RWPE2 (cell line): Measurements from ENCODE around the gene GLG1.
"Not testable (repeated sequence)": the region's sequence is repeated elsewhere in the genome, so short reads cannot be mapped to it uniquely, and the experiment has no call there.

Source experiments
- ATAC-seq: fragments of 200-7000 bp; cut with Tn5 transposase; 3 replicates; pipeline ENCODE4 v1.9.1; 2021; ENCODE audit warnings: low read depth
- DNase-seq: peaks from one replicate; pipeline ENCODE4 v3.0.0-alpha.2; 2020; ENCODE audit warnings: low spot score
- H3K27ac ChIP-seq: fragments of 450-650 bp; 2 replicates; pipeline ENCODE4 v1.5.1; 2017; ENCODE audit warnings: mild to moderate bottlenecking; ENCODE audit not compliant: poor library complexity, severe bottlenecking
- H3K27me3 ChIP-seq: fragments of 250-450 bp; sonication (Bioruptor Pico); 2 replicates; pipeline ENCODE4 v1.5.1; 2021; ENCODE audit warnings: mild to moderate bottlenecking, moderate library complexity; ENCODE audit not compliant: insufficient read depth, poor library complexity, severe bottlenecking
- H3K36me3 ChIP-seq: fragments of 250-450 bp; sonication (Bioruptor Pico); 2 replicates; pipeline ENCODE4 v1.5.1; 2020; ENCODE audit warnings: low read depth, mild to moderate bottlenecking, moderate library complexity
- H3K4me1 ChIP-seq: fragments of 250-450 bp; sonication (Bioruptor Pico); 2 replicates; pipeline ENCODE4 v1.5.1; 2021; ENCODE audit warnings: mild to moderate bottlenecking, moderate library complexity; ENCODE audit not compliant: insufficient read depth, poor library complexity, severe bottlenecking
- H3K4me3 ChIP-seq: fragments of 250-450 bp; sonication (Bioruptor Pico); 2 replicates; pipeline ENCODE4 v1.5.1; 2021; ENCODE audit warnings: mild to moderate bottlenecking, moderate library complexity; ENCODE audit not compliant: severe bottlenecking
- H3K9me3 ChIP-seq: fragments of 250-450 bp; sonication (Bioruptor Pico); 2 replicates; pipeline ENCODE4 v1.5.1; 2021; ENCODE audit warnings: mild to moderate bottlenecking, moderate library complexity; ENCODE audit not compliant: severe bottlenecking
- TF ChIP-seq, protein P1 (sequence below): fragments of 450-650 bp; IDR thresholded peaks from one replicate; pipeline ENCODE4 v1.5.1; 2017; ENCODE audit warnings: mild to moderate bottlenecking, moderate library complexity; ENCODE audit not compliant: poor library complexity, severe bottlenecking

The GLG1 gene

DNA sequence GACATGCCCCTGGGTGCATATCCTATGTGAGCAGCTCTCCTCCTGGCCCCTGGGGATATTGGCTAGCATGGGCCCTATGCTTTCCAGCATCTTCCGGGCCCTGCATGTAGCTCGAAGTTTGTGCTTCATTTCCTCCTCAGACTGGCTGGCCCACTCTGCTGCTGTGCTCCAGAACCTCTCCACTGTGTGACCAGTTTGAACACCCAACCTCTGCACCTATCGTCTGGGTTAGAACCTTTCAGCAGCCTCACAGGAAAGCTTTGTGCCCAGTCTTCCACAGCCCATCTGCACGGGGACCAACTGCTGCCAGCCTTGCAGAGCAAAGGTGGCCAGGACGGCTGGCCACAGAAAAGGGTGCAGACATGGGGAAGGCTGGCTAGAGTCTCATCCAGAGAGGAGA lies 175.4 kb downstream of the GLG1 start:
- Histone ChIP-seq H3K27me3 (no peaks in the 10 kb centered on the region), H3K36me3 (no peaks in the 10 kb centered on the region), H3K4me3 (no peak overlapping the region), H3K27ac (no peak overlapping the region), H3K9me3 (no peaks in the 10 kb centered on the region), H3K4me1 (no peaks in the 10 kb centered on the region)
- DNase-seq (no peak), ATAC-seq (no peak)
- TF ChIP-seq, protein P1, sequence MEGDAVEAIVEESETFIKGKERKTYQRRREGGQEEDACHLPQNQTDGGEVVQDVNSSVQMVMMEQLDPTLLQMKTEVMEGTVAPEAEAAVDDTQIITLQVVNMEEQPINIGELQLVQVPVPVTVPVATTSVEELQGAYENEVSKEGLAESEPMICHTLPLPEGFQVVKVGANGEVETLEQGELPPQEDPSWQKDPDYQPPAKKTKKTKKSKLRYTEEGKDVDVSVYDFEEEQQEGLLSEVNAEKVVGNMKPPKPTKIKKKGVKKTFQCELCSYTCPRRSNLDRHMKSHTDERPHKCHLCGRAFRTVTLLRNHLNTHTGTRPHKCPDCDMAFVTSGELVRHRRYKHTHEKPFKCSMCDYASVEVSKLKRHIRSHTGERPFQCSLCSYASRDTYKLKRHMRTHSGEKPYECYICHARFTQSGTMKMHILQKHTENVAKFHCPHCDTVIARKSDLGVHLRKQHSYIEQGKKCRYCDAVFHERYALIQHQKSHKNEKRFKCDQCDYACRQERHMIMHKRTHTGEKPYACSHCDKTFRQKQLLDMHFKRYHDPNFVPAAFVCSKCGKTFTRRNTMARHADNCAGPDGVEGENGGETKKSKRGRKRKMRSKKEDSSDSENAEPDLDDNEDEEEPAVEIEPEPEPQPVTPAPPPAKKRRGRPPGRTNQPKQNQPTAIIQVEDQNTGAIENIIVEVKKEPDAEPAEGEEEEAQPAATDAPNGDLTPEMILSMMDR: no peak

DNA sequence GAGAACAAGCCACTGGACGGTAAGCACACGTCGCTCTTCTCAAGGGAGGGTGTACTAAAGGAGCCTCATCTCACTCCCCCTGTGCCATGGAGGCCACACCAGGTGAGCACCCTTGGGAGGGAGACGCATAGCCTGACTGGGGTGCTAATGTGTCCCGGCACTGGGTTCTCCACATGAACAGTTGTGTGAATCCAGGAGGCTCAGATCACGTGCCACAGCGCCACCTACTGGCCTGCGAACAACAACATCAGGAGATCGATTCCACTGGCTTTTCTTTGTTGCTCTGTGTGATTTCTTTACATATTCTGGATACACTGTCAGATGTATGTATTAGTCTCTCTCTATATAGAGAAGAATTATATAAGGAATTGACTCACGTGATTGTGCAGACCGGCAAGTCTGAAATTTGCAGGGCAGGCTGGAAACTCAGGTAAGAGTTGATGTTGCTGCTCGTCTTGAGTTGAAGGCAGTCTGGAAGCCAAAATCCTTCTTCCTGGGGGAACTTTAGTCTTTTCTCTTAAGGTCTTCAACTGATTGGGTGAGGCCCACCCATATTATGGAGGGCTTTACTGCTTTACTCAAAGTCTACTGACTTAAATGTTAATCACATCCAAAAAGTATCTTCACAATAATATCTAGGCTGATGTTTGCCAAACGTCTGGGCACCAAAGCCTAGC lies 176.7 kb downstream of the GLG1 start:
- H3K27ac ChIP-seq, H3K4me3 ChIP-seq, DNase-seq, H3K4me1 ChIP-seq, H3K36me3 ChIP-seq, H3K27me3 ChIP-seq, H3K9me3 ChIP-seq: not testable (repeated sequence)
- ATAC-seq: peak; percentile 83
- TF ChIP-seq, protein P1: peak; percentile 94

DNA sequence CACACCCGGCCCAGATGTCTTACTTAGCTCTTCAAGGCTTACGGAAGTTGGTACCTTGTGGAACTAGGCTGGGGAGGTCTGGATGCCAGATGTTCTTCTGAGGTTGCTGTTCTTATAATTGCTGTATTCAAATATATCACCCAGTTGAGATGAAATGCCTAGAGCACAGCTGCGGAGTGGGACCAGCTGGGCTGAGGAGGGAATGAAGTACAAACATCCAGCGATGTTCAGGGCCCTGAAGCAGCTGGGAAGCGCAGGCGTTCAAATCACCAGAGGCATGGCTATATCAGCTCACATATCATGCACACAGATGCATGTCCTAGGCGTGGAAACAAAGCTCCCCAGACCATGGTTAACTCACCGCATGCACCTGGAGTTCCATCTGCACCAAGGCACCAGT lies 178.4 kb downstream of the GLG1 start:
- H3K36me3 ChIP-seq, DNase-seq, H3K27ac ChIP-seq, H3K4me1 ChIP-seq, H3K27me3 ChIP-seq, H3K4me3 ChIP-seq, H3K9me3 ChIP-seq, ATAC-seq: not testable (repeated sequence)

DNA sequence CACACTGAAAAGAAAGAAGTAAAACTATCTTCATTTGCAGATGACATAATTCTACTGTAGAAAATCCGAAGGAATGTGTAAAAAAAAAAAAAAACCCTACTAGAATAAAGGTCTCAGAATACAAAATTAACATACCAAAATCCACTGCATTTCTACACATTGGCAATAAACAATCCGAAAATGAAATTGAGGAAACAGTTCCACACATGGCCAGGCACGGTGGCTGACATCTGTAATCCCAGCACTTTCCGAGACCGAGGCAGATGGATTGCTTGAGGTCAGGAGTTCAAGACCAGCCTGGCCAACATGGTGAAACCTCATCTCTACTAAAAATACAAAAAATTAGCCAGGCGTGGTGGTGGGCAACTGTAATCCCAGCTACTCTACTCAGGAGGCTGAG lies 181.2 kb downstream of the GLG1 start:
- not testable (repeated sequence) for H3K36me3 ChIP-seq, H3K9me3 ChIP-seq, H3K27me3 ChIP-seq, DNase-seq, H3K4me3 ChIP-seq, H3K4me1 ChIP-seq, ATAC-seq, H3K27ac ChIP-seq

DNA sequence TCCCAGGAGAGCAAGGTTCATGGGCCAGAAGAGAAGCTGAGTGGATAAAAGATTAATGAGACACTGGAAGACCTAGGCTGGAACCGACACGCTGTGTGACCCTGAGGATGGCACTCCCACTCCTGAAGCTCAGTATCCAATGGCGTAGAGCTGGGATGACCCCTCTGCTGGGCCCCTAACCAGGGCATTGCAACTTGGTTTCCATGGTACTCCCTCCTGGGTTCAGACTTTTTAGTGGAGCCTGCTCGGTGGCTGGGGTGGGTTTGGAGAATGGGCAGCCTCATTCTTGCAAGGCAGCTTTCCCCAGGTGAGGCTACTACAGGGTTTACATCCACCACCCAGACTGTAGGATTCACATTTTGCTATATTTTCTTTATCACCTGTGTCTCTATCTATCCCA lies 183.2 kb downstream of the GLG1 start:
- H3K9me3 ChIP-seq, H3K27ac ChIP-seq, H3K27me3 ChIP-seq, H3K4me3 ChIP-seq, ATAC-seq, H3K36me3 ChIP-seq, H3K4me1 ChIP-seq, DNase-seq: not testable (repeated sequence)

DNA sequence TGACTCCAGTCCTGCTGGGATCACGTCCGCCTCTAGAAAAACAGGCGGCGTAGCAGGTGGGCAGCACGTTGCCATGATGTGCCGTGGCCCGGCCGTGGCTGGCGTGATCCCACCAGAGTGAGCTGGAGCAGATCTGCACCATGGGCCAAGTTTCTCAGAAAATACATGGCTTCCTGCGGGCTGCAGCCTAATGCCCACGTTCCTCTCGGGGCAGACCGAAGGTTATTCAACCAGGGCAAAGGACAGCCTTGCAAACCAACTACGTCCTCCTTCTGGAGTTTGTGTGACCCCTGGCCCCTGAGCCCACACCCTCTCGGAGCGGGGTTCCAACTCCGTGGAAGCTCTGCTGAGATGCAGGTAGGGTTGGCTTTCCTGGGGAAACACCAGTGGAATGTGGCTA lies 184.8 kb downstream of the GLG1 start:
- not testable (repeated sequence) for DNase-seq, H3K4me3 ChIP-seq, H3K9me3 ChIP-seq, H3K4me1 ChIP-seq, ATAC-seq, H3K27ac ChIP-seq, H3K27me3 ChIP-seq, H3K36me3 ChIP-seq

DNA sequence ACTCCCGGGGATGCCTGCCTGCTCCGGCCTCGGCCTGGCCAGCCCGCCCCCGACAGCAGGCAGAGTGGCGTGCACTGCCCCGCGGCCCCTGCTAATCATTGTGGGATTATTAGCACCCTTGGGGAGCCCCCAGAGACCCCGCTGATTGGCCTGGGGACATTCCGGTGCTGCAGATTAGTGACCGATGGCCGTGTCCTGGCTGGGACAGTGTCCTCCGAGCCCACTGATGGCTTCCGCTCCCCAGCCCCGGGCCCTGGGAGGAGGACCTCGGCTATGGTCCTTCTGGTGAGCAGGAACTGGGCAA lies 185.5 kb downstream of the GLG1 start:
- H3K36me3 ChIP-seq, H3K27ac ChIP-seq, DNase-seq, H3K4me3 ChIP-seq, ATAC-seq, H3K4me1 ChIP-seq, H3K27me3 ChIP-seq, H3K9me3 ChIP-seq: not testable (repeated sequence)

DNA sequence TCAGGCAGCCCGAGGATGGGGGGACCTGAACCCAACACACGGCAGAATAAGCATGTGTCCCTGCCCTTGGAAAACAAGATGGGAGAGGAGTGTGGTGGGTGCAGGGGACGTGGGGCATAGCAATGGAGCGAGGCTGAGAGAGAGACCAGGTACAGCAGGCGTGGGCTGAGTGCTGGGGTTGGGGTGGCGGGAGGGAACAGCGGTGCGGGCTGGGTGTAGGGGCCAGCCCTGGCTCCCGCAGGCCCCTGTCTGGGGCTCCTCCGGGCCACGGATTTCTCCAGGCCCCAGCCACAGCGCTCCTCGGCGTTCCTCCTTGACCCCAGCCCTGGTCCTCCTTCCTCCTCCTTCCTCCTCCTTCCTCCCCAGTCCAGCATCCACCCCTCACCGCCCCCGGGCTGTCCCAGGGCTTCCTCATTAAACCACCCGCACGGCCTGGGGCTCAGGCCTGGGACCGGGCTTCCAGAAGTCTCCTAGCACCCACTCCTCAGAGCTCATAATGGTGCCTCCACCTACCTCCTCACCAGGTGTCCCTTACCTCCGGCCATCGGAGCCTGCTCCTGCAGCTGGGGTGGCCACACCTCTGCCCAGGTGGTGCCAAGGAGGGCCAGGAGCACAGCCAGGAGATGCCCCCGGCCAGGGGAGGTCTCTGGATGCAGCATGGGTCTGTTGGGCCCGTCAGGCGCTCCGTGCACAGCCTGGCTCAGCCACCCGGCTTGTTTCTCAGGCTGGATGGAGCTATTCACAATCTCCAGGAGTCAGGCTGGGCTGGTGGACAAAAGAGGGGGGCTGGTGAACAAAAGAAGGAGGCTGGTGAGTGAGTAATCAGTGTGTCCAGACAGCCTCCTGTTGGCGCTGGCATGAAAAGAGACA lies 186.1 kb downstream of the GLG1 start, which contains the start of gene CLEC18B:
TSS of gene CLEC18B (minus strand) at position 867 of the 870 bp plus-strand sequence. CDS start at position 659, 208 bp downstream.
- H3K27me3 ChIP-seq, H3K27ac ChIP-seq, H3K4me3 ChIP-seq, DNase-seq, H3K9me3 ChIP-seq, H3K4me1 ChIP-seq, H3K36me3 ChIP-seq: not testable (repeated sequence)
- ATAC-seq: peak; percentile 65

DNA sequence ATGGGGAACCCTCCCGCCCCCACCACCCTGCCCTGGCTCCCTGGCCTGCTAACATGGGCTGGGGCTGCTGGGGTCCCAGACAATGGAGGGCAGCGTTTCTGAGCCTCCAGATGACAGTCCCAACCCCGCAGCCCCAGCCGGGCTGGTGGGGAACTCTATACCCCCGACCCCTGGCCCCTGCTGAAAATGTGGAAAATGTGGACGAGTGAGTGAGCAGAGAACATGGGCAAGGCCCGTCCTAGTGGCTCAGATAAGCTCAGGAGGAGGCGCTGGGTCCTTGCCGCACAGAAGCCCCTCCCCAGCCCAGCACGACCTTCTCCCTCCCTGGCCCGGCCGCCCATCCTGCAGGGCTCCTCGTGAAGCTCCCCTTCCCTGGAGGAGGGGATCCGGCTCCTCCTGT lies 187.1 kb downstream of the GLG1 start:
- H3K4me1 ChIP-seq, H3K27ac ChIP-seq, H3K9me3 ChIP-seq, H3K36me3 ChIP-seq, DNase-seq, ATAC-seq, H3K4me3 ChIP-seq, H3K27me3 ChIP-seq: not testable (repeated sequence)
